Measurements from ENCODE around the gene ARMC7. TPM values are rescaled to one million over a fixed set of nuclear protein-coding genes. Genes with fewer than 3 reads are reported as not detected.

ARMC7 gene
- total and polyA plus RNA-seq, 2 of the 4 experiments (the other 2 are of a cell fraction): 1.8 to 6.9 TPM

GRCh38 chr17:75082683-75083082 is 27.1 kb upstream of the ARMC7 start (continued):
- no peak for TF ChIP-seq BHLHE40 (IDR thresholded peaks at IDR 0.05; ENCODE audit: low read depth, low read length)

DNA sequence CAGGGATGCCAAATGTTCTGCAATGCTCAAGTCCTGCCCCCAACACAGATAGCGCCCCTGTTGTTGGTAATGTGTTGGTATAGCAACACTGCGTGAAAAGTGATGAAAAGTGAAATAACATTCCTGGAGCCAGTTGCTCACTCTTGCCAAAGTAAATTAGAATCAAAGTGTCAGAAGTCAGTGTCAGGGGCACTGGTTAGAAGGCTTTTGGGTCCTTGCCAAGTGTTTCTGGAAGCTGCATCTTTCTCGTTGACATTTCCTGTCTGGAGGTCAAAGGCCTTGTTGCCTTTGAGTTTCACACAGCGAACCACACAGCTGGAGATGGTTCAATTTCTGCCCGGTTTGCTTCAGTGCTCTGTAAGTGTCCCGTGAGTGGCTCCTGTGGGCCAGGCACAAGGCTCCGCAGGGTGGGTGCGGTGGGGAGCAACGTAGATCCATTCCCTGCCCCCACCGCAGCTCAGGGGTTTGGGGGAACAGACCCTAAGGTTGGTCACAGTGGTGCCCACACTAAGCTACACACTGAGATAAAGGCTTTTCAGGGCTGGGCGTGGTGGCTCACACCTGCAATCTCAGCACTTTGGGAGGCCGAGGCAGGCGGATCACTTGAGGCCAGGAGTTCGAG is 25.6 kb upstream of the ARMC7 start:
- no peak for DNase-seq
- H3K9ac ChIP-seq (ENCODE audit: low read depth, low read length): no peak overlapping the region
- H2AFZ ChIP-seq (replicated peaks; ENCODE audit: low read length, poor library complexity): peak overlapping the region; percentile 12
- no peak overlapping the region for H3K56ac ChIP-seq (ENCODE audit: extremely low read depth, insufficient read depth, low read length)
- H3K4me2 ChIP-seq (ENCODE audit: low read depth, low read length): no peak overlapping the region
- peaks cover 0 to 17% of the 10 kb centered on the region in 2 experiments; a peak in 3 of 4 replicates for H3K79me1 ChIP-seq (ENCODE audit: low read depth in 1 of 2, low read length in 2 of 2)
- dilution Hi-C loops (cut with HindIII; ENCODE audit: low sequenced_read_pairs, unreplicated experiment): no loop called here
- TF ChIP-seq MXI1 (IDR thresholded peaks at IDR 0.05; ENCODE audit: borderline replicate concordance, low read depth, low read length) (no peak), CEBPB (IDR thresholded peaks at IDR 0.05; ENCODE audit: low read depth, low read length) (no peak), RFX5 (IDR thresholded peaks at IDR 0.05; ENCODE audit: low read depth, low read length) (no peak), BHLHE40 (IDR thresholded peaks at IDR 0.05; ENCODE audit: low read depth, low read length) (no peak), FOS (IDR thresholded peaks at IDR 0.05; ENCODE audit: low read depth, low read length) (no peak), POLR2A (IDR thresholded peaks at IDR 0.05; ENCODE audit: low read depth, low read length) (no peak)
- ATAC-seq (ENCODE audit: low read depth): no peak
- 22% methylated on average over 4 of the region's 14 CpGs; no CpG with 5 or more reads in 1 of the 2 experiments for WGBS, 2 experiments (ENCODE audit: extremely low coverage in 2 of 2, insufficient read length in 1 of 2)
- H3K4me1 ChIP-seq (ENCODE audit: control insufficient read depth, insufficient read depth, low read length): peaks cover 16% of the 10 kb centered on the region
- ChIA-PET POLR2A (ENCODE audit: unreplicated experiment) (no interaction called here), CTCF (interaction anchor here (0.6 to 0.8 kb wide), 3 partner anchors 14 to 45 kb away, joined by 3 to 5 read pairs (median 3); no protein-coding TSS in a partner anchor)
- H4K20me1 ChIP-seq (ENCODE audit: insufficient read depth, low read length): no peaks in the 10 kb centered on the region
- H2BK15ac ChIP-seq (ENCODE audit: low read depth, low read length): no peak overlapping the region
- peaks cover 20% of the 10 kb centered on the region for H3K9me1 ChIP-seq (ENCODE audit: insufficient read depth, low read length)
- H2BK20ac ChIP-seq (ENCODE audit: low read depth, low read length): no peak overlapping the region
- H4K91ac ChIP-seq (ENCODE audit: insufficient read depth, low read depth, low read length): no peak overlapping the region
- no peaks in the 10 kb centered on the region for H3K36me3 ChIP-seq (ENCODE audit: control insufficient read depth, insufficient read depth, low read length)
- no peak overlapping the region for H2BK5ac ChIP-seq (ENCODE audit: low read depth, low read length, poor library complexity, severe bottlenecking)
- H3K27ac ChIP-seq (ENCODE audit: insufficient read depth, low read length): no peak overlapping the region
- no peak overlapping the region for H2AK9ac ChIP-seq (replicated peaks; ENCODE audit: low read depth, low read length, poor library complexity)
- H3K4ac ChIP-seq (ENCODE audit: low read depth, low read length): no peak overlapping the region
- intact Hi-C loops (cut with micrococcal nuclease): no loop called here
- H3K27me3 ChIP-seq (ENCODE audit: control insufficient read depth, insufficient read depth, low read length): no peaks in the 10 kb centered on the region
- no peak overlapping the region for H3K18ac ChIP-seq (ENCODE audit: low read depth, low read length)
- BruUV-seq (replicated peaks): no TSS peak
- H3K4me3 ChIP-seq (ENCODE audit: insufficient read depth, low read depth, low read length): no peak overlapping the region
- H3K14ac ChIP-seq (replicated peaks; ENCODE audit: low read depth, low read length): no peak overlapping the region
- H4K5ac ChIP-seq (ENCODE audit: low read depth, low read length): no peak overlapping the region
- H3K23ac ChIP-seq (ENCODE audit: low read depth, low read length): no peak overlapping the region
- H4K8ac ChIP-seq (ENCODE audit: low read depth in 2 of 2, low read length in 2 of 2): no peak overlapping the region
- peak overlapping the region; percentile 30; the same call in 1 of the 2 replicates for H2AK5ac ChIP-seq (ENCODE audit: low read depth, low read length)
- H3K9me3 ChIP-seq (ENCODE audit: control insufficient read depth, insufficient read depth, low read length): no peaks in the 10 kb centered on the region
- in situ Hi-C loops (cut with MboI; ENCODE audit: low sequenced_read_pairs): no loop called here
- H2BK120ac ChIP-seq (ENCODE audit: low read depth, low read length): no peak overlapping the region
